ENCODE data around the gene RNASE1. TPM values are rescaled to one million over a fixed set of nuclear protein-coding genes. Genes with fewer than 3 reads are reported as not detected.

RNASE1 gene
- total and polyA plus RNA-seq, 2 donors (not counting 3 experiments of a cell fraction or from before 2014, with no cell fraction given), result 182 to 909 TPM

DNA sequence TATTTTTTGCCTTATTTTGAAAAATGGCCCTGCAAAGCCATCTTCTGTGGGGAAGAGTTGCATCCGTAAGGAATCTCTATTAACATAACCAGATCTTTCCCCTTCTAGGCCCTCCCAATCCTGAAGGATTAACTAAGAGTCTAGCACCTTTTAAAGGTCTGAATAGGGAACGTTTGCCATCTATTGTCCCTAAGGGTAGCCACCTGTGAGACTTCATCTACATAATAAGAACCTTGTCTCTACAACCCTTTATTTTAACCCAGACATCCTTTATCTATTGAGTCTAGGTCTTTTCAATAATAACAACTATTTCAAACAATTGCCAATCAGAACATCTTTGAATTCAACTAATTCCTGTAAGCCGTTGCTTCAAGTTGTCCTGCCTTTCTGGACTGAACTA lies 30.0 kb downstream of the RNASE1 start:
- H3K9me1 ChIP-seq (replicated peaks; ENCODE audit: control insufficient read depth, extremely low read depth, insufficient read depth, low read length), result no peaks in the 10 kb centered on the region
- intact Hi-C loops (cut with micrococcal nuclease) (no loop called here), dilution Hi-C loops (cut with MboI; ENCODE audit: extremely low pct_ligation_motif_present, low sequenced_read_pairs) (no loop called here)
- TF ChIP-seq POLR2A (IDR thresholded peaks at IDR 0.05; ENCODE audit: low read depth, low read length) (no peak), JUN (IDR thresholded peaks at IDR 0.05; ENCODE audit: borderline replicate concordance, insufficient read depth, insufficient read length, low read depth) (no peak), POLR2AphosphoS5 (IDR thresholded peaks at IDR 0.05; ENCODE audit: insufficient read depth, low read depth, low read length) (no peak), CTCF (IDR thresholded peaks at IDR 0.05; ENCODE audit: extremely low read depth in 1 of 2, insufficient read depth in 1 of 2, low read depth in 1 of 2, low read length in 2 of 2) (no peak), MYC (IDR thresholded peaks at IDR 0.05; ENCODE audit: low read depth, low read length) (no peak), EZH2 (IDR thresholded peaks at IDR 0.05; ENCODE audit: borderline replicate concordance, low read depth, low read length, severe bottlenecking) (no peak)
- no peak for DNase-seq (ENCODE audit: low read depth, low spot score)
- H3K4me2 ChIP-seq (ENCODE audit: insufficient read depth, low read length), result no peak overlapping the region
- FAIRE-seq, result no peak
- POLR2A ChIA-PET, result no interaction called here
- no peaks in the 10 kb centered on the region for H3K4me1 ChIP-seq (ENCODE audit: control insufficient read depth, extremely low read depth, insufficient read depth, low read length)
- no peaks in the 10 kb centered on the region for H4K20me1 ChIP-seq (replicated peaks; ENCODE audit: control insufficient read depth, extremely low read depth, insufficient read depth, low read length)
- H3K27me3 ChIP-seq (ENCODE audit: control insufficient read depth in 2 of 2, insufficient read depth in 2 of 2, low read length in 2 of 2), result peaks cover 24 to 54% of the 10 kb centered on the region in 2 experiments
- H3K9me3 ChIP-seq (replicated peaks; ENCODE audit: control insufficient read depth, insufficient read depth, low read length), result no peaks in the 10 kb centered on the region
- no peaks in the 10 kb centered on the region for H3K79me2 ChIP-seq (ENCODE audit: control insufficient read depth, insufficient read depth, low read length)
- no peak overlapping the region for H3K9ac ChIP-seq (replicated peaks; ENCODE audit: extremely low read depth, insufficient read depth, low read length)
- no peak overlapping the region for H3K27ac ChIP-seq (ENCODE audit: insufficient read depth, low read depth, low read length)
- no peak overlapping the region for H2AFZ ChIP-seq (ENCODE audit: low read depth, low read length)
- BruUV-seq (replicated peaks), result no TSS peak
- CTCF ChIA-PET, result no interaction called here
- no peak overlapping the region for H3K4me3 ChIP-seq (replicated peaks in 1 of 3; ENCODE audit: insufficient read depth in 1 of 3, low read depth in 1 of 3, low read length in 3 of 3)
- no peaks in the 10 kb centered on the region for H3K36me3 ChIP-seq (ENCODE audit: control insufficient read depth in 2 of 2, extremely low read depth in 1 of 2, insufficient read depth in 2 of 2, low read length in 2 of 2)

- dilution Hi-C loops (cut with MboI; ENCODE audit: extremely low pct_ligation_motif_present, low sequenced_read_pairs), result no loop called here
- Histone ChIP-seq H3K9me3 (replicated peaks; ENCODE audit: control insufficient read depth, insufficient read depth, low read length) (no peaks in the 10 kb centered on the region), H2AFZ (ENCODE audit: low read depth, low read length) (no peak overlapping the region), H3K27ac (ENCODE audit: insufficient read depth, low read depth, low read length) (no peak overlapping the region), H3K79me2 (ENCODE audit: control insufficient read depth, insufficient read depth, low read length) (no peaks in the 10 kb centered on the region), H3K4me3 (replicated peaks in 1 of 3; ENCODE audit: insufficient read depth in 1 of 3, low read depth in 1 of 3, low read length in 3 of 3) (no peak overlapping the region), H3K9ac (replicated peaks; ENCODE audit: extremely low read depth, insufficient read depth, low read length) (no peak overlapping the region), H3K4me2 (ENCODE audit: insufficient read depth, low read length) (no peak overlapping the region), H4K20me1 (replicated peaks; ENCODE audit: control insufficient read depth, extremely low read depth, insufficient read depth, low read length) (no peaks in the 10 kb centered on the region), H3K4me1 (ENCODE audit: control insufficient read depth, extremely low read depth, insufficient read depth, low read length) (no peaks in the 10 kb centered on the region), H3K36me3 (ENCODE audit: control insufficient read depth in 2 of 2, extremely low read depth in 1 of 2, insufficient read depth in 2 of 2, low read length in 2 of 2) (no peaks in the 10 kb centered on the region), H3K9me1 (replicated peaks; ENCODE audit: control insufficient read depth, extremely low read depth, insufficient read depth, low read length) (no peaks in the 10 kb centered on the region), H3K27me3 (ENCODE audit: control insufficient read depth in 2 of 2, insufficient read depth in 2 of 2, low read length in 2 of 2) (peaks cover 10 to 30% of the 10 kb centered on the region in 2 experiments)
- no peak for DNase-seq (ENCODE audit: low read depth, low spot score)
- no peak for FAIRE-seq
- no TSS peak for BruUV-seq (replicated peaks)
- CTCF ChIA-PET, result interaction anchor here (1.1 to 1.2 kb wide), 3 partner anchors 11 to 88 kb away, joined by 3 to 4 read pairs (median 4); no protein-coding TSS in a partner anchor
- TF ChIP-seq JUN (IDR thresholded peaks at IDR 0.05; ENCODE audit: borderline replicate concordance, insufficient read depth, insufficient read length, low read depth) (no peak), GATA2 (IDR thresholded peaks at IDR 0.05; ENCODE audit: insufficient read depth, insufficient read length, low read depth, low read length) (no peak), MAX (IDR thresholded peaks at IDR 0.05; ENCODE audit: insufficient read depth, insufficient read length) (no peak), EZH2 (IDR thresholded peaks at IDR 0.05; ENCODE audit: borderline replicate concordance, low read depth, low read length, severe bottlenecking) (no peak), FOS (IDR thresholded peaks at IDR 0.05; ENCODE audit: borderline replicate concordance, insufficient read depth, low read length) (no peak), MYC (IDR thresholded peaks at IDR 0.05; ENCODE audit: low read depth, low read length) (no peak), POLR2AphosphoS5 (IDR thresholded peaks at IDR 0.05; ENCODE audit: insufficient read depth, low read depth, low read length) (no peak)
- POLR2A ChIA-PET, result no interaction called here
- intact Hi-C loops (cut with micrococcal nuclease), result no loop called here
Observed at GRCh38 chr14:20769421-20769820, 33.2 kb downstream of the RNASE1 start.
